GM18526 (cell line): ENCODE results near the gene OR52N5.

Source experiments
- POLR2A ChIP-seq: IDR thresholded peaks from 3 replicates; pipeline ENCODE4 v1.6.1; 2011; ENCODE audit not compliant: insufficient read length; ENCODE audit errors: extremely low read depth

The OR52N5 gene

DNA sequence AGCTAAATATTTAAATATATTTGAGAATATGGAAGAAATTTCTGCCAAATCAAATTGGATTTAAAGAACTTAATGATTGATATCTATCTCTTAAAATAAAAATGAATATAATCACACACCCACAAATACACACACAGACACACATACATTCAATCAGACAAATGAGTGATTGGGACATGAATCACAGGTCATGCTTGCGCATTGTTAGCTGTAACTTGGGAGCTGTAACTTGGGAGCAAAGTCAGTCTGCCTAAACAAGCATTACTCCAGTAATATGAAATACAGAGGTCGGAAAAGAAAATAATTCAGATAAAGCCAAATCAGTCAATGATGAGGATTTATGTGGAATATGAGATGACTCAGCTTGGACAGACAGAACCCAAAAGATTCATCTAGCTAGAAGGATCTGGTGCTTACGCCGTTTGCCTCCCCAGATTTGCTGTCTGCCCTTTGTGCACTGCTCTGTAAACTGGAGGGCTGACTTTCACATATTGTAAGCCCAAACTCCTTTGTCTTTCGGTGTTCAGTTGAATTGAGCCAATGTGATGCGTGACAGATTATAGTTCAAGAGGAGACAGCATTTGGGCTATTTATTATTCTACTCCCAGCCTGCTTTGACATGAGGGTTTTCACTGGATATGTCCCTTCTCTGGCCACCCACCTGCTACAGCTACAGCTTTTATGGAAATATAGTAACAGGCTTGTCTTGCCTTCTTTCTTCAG lies 45.3 kb downstream of the OR52N5 start:
- TF ChIP-seq POLR2A: no peak

- TF ChIP-seq POLR2A: no peak
Observed at GRCh38 chr11:5737091-5737490, 46.1 kb downstream of the OR52N5 start.

DNA sequence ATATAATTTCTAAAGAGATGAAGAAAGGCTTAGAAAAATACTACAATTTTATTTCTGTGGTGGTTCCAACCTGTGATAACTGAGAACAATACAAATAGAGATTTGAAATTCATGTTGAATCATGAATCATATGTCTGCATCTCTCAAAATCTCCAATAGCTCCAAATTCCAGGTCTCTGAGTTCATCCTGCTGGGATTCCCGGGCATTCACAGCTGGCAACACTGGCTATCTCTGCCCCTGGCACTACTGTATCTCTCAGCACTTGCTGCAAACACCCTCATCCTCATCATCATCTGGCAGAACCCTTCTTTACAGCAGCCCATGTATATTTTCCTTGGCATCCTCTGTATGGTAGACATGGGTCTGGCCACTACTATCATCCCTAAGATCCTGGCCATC lies 46.8 kb downstream of the OR52N5 start, which contains the start of gene OR56B1:
Gene OR56B1 (plus strand): TSS at position 53 of the 400 bp plus-strand sequence. CDS start 69 bp downstream, at position 122.
- no peak for TF ChIP-seq POLR2A

DNA sequence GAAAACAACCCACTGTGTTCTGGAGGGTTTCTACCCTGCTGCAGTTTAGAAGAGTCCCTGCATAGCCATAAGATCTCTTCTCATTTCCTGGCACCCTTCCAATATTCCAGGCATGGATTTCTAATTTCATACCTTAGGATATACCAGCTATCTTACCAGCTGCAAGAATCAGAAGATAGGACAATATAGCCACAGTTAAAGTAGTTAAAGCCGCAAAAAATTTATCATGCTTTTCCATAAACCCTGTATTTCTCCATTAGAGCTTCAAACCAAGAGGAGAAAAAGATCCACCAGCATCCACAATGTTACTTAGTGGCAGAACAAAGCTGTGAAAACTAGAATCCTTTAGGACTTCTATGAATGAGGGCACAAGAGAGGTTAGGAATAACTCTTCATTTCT lies 55.5 kb downstream of the OR52N5 start:
- no peak for TF ChIP-seq POLR2A

DNA sequence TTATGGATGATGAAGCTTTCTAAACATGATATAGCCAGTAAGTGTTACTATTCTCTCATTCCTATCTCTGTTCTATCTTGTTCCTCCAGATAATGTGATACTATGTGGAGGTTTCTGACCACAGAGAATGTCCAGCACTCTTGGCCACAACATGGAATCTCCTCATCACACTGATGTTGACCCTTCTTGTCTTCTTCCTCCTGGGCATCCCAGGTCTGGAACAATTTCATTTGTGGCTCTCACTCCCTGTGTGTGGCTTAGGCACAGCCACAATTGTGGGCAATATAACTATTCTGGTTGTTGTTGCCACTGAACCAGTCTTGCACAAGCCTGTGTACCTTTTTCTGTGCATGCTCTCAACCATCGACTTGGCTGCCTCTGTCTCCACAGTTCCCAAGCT lies 56.8 kb downstream of the OR52N5 start:
- no peak for TF ChIP-seq POLR2A
